HG03025 (cell line): ENCODE data around the gene MAGEA2.
"Not testable (repeated sequence)": the region's sequence is repeated elsewhere in the genome, so short reads cannot be mapped to it uniquely, and the experiment has no call there.

ENCODE experiments used
- ATAC-seq: cut with Tn5 transposase; IDR thresholded peaks from one replicate; pipeline ENCODE4 v1.9.1; 2021; ENCODE audit warnings: mild to moderate bottlenecking, moderate library complexity; ENCODE audit not compliant: unreplicated experiment, low FRiP score

The MAGEA2 gene

DNA sequence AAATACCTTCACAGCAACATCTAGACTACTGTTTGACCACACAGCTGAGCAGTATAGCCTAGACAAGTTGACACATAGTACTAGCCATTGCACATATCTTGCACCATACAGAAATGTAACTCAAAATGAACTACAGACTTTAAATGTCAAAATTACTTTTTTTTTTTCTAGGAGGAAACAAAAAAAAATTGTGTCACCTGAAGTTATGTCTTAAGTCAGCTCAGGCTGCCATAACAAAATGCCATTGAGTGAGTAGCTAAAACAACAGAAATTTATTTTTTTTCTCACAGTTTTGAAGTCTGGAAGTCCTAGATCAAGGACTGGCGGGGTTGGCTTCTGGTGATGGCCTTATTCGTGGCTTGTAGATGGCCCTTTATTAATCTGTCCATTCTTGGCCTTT lies 44.5 kb downstream of the MAGEA2 start, which contains the start of gene CSAG2:
Gene CSAG2, minus strand, starts transcription at position 101 of the 400 bp plus-strand sequence. CDS start 161 bp downstream, outside the sequence.
- ATAC-seq, result not testable (repeated sequence)

DNA sequence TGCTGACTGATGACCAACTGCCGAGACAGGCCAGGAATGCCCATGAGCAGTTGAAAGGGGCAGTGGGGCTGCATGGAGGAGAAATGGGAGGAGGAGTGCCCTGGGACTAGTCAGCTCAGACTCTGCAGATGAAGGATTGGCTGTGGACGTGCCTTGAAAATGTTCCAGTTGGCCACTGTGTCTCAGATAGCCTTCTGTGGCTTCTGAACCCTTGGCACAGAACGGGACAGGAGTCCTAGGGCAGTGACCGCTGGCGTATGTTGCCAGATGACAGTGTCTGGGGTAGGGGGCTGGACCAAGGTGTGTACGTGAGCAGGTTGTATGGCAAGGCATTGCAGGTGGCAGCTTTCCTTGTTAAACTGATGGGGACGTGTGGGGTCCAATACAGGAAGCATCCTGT lies 47.1 kb downstream of the MAGEA2 start:
- ATAC-seq, result not testable (repeated sequence)

- not testable (repeated sequence) for ATAC-seq
Observed at GRCh38 chrX:152700390-152700789, 53.3 kb downstream of the MAGEA2 start.
